Skeletal muscle cell (primary cell): ENCODE results near the gene TEX53.

Source experiments
- DNase-seq: peaks from one replicate; pipeline ENCODE4 v3.0.0-alpha.2; 2010; ENCODE audit warnings: low read depth
- H3K4me3 ChIP-seq: 2 replicates; pipeline ENCODE4 v1.5.1; 2011; ENCODE audit warnings: low read depth, mild to moderate bottlenecking, control low read depth, low read length, moderate library complexity

Gene TEX53

DNA sequence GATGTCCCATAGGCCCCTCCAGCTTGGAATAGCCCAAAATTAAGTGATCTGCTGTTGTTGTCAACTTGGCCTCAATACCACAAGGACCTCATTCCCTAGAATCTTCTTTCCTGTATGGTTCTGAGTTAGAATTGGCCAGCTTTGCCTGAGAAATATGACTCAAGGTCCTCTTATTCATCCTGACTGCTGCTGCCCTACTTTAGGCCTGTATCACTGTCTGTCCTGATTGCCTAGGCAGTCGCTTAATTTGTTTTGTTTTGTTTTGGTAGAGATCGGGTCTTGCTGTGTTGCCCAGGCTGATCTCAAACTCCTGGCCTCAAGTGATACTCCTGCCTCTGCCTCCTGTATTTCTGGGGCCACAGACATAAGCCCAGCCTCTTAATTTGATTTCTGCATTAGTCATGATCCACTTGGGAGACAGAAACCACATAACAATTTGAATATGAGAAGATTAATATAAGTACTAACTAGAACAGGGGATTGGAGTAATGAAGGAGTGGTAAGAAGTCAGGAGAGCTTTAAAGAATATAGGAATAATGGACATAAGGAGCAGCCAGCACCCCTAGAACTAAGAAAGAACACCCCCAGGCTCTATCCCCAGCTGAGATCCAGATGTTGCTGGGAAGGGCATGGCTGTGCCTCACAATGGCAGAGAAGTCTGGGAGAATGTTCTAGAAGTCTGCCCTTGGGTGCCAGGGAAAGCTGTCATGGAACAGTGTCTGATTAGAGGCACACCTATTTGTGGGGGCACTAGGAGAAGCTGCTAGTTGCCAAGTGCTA lies 4.6 kb downstream of the TEX53 start:
- no peak overlapping the region for H3K4me3 ChIP-seq
- peak; percentile 7 for DNase-seq

DNA sequence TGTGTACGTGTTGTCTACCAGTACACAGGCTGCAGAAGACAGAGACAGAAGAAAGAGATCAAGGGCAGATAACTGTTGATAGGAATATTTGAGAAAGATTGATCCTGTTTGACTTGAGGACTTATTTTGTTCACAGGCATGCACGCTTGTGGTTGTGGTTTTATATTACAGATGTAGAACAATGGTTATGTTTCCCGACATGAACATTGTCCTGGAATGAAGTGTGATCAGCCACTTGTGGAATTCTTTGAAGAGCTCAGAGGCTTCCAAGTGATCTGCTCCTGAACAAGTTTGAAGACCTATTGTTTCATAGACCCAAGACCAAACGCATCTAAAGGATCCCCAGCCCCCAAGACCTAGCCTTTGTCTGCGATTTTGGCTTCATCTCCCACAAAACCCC lies 13.7 kb downstream of the TEX53 start:
- DNase-seq: no peak
- H3K4me3 ChIP-seq: no peak overlapping the region

DNA sequence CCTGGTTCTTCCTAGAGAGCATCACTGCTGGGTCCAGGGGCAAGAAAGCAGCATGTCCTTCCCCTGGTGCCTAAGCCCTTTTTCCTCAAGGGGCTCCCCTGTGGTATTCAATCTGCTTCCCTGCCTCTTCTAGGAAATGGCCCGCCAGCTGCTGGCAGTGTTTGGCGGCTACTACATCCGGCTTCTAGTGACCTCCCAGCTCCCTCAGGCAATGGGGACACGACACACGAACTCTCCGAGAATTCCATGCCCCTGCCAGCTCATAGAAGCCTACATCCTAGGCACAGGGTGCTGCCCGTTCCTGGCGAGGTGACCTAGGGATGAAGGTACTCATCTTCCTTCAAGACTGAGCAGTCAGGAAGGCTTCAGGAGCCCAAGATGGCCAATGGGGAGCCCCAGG lies 14.6 kb downstream of the TEX53 start:
- H3K4me3 ChIP-seq: no peak overlapping the region
- DNase-seq: no peak

DNA sequence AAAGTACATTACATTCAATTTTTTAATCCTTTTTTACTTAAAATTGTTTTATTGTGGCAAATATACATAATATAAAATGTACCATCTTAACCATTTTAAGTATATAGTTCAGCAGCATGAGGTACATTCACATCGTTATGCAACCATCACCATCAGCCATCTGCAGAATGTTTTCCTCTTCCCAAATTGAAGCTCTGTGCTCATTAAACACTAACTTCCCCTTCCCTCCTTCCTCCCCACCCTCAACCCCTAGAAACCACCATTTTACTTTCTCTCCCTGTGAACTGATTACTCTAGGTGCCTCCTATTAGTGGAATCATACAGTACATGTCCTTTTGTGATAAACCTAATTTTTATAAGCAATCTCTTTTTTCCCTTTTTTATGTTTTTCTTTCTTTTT lies 15.6 kb downstream of the TEX53 start:
- H3K4me3 ChIP-seq: no peak overlapping the region
- no peak for DNase-seq

DNA sequence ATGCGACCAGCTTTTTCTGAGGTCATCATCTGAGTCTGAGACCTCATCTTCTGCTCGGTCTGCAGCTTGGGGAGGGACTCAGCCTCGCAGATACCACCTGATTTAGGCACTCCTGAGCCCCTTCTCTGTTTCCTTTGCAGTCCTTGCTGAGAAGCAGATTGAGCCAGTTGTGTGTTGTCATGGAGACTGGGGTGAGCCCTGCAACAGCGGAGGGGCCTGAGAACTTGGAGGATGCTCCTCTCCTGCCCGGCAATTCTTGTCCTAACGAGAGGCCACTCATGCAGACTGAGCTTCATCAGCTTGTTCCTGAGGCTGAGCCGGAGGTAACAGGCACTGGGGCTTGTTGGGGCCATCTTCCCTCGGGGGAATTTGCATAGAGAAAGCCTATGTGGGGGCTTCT lies 19.2 kb downstream of the TEX53 start:
- no peak for DNase-seq
- no peak overlapping the region for H3K4me3 ChIP-seq

DNA sequence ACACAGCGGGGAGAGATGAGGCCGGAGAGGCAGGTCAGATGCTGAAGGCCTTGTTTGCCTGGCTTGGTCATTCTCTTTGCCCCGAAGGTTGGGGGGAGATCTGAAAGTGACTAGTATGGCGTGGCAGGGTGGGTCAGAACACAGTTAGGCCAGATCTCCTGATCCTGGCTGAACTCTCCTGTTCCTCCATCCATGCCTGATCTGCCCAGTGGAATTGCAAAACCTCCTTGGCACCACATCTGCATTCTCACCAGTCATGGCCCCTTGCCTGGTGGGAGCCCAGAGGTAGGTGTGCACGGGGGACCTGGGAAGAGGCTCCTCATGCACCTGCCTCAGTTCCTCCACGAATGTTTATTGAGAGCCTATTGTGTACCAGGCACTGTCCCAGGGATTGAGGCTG lies 23.2 kb downstream of the TEX53 start:
- DNase-seq: no peak
- no peak overlapping the region for H3K4me3 ChIP-seq

DNA sequence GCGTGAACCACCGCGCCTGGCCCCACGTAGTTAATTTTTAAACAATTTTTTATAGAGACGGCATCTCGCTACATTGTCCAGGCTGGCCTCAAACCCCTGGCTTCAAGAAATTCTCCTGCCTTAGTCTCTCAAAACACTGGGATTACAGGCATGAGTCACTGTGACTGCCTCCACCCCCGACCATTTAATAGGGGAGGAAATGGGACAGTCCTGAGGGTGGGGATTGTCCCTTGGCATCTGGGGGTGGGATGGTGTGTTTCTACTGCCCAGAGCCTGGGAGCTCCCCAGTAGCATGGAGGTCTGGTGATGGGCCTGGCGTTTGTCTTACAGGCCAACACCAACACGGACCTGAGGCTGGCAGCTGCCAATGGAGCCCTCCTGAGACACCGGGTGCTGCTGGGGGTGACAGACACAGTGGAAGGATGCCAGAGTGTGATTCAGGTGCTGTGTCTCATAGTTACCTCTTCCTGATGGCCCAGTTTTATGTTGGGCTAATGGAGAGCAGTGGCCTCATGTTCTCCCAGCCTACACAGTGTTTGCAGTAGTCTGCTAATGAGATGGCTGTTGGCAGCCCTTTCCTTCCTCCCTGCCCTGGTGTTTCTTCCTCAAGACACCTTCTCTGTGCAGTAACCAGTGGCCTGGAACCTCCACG lies 24.0 kb downstream of the TEX53 start:
- H3K4me3 ChIP-seq: no peak overlapping the region
- DNase-seq: no peak

DNA sequence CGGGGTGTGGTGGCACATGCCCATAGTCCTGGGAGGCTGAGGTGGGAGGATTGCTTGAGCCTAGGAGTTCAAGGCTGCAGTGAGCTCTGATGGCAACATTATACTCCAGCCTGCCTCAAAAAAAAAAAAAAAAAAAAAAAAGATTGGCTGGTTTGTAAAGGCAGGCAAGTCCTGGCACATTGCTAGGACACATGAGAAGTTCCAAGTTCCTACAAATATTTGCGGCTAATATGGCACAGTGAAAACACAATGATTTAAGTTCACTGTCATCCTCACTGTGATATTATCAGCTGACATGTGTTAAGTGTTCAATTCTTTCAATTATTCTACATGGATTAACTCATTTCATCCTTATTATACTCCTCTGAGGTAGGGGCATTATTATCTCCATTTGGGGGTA lies 26.4 kb downstream of the TEX53 start:
- DNase-seq: no peak
- H3K4me3 ChIP-seq: no peak overlapping the region

DNA sequence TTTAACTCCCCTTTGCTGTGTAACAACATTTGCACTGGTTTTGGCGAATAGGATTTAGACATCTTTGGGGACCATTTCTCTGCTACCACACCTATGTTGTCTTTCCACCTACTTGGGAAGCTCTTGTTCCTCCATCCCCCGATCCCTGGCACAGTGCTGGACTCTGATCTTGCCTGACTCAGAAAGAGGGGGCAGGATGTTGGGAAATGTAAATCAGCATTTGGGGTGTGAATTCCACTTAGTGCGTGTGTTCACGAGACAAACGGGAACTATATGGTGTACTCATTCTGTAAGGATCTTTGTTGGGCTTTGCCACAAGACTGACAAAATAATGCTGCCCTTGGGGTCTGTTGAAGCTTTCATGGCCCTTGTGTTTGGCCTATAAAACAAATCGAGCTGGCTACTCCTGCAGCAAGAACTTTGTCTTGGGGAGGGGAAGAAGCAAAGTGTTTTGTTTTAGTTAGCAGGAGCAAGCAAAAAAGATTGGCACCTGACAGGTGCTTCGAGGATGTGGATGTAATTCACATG lies 28.0 kb downstream of the TEX53 start:
- H3K4me3 ChIP-seq: no peak overlapping the region
- DNase-seq: no peak

DNA sequence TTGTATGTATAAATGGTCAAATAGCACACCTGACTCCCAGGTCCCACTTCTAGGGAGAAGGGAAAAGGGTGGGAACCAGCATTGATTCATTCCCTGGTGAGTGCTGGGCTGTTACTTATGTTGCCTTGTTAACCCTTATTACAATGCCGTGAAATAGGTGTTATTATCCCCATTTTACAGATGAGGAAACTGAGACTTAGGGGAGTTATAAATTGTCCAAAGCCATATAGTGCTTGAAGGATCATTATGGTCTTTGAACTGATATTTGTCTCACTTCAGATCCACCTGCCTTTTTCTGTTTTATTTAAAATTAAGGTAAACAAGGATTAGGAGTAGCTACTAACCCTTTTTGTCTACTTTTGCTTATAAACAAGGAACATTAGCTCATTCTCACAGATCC lies 30.1 kb downstream of the TEX53 start:
- H3K4me3 ChIP-seq: no peak overlapping the region
- no peak for DNase-seq

DNA sequence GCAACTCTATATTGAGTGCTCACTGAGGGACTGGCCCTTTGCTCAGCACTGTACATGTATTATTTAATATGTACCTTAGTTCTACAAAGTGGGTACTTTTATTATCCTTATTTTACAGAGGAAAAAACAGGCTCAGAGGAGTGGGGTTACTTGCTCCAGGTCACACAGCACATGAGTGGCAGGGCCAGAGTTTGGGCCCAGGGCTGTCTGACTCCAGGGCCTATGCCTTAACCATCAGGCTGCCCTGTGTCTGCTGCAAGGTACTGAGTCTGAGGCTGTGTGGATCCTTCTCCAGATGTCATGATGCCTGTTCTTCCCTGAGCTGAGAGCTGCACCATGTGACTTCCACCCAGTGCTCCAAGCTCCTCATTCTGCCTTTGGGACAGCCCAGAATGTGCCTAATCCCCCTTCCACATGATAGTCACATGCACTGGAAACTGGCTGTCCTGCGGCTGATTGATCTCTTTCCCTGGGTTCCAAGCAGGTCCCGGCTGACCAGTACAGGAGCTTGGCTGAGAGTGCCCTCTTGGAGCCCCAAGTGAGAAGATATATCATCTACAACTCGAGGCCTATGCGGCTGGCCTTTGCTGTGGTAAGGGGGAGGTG lies 31.1 kb downstream of the TEX53 start:
- no peak overlapping the region for H3K4me3 ChIP-seq

DNA sequence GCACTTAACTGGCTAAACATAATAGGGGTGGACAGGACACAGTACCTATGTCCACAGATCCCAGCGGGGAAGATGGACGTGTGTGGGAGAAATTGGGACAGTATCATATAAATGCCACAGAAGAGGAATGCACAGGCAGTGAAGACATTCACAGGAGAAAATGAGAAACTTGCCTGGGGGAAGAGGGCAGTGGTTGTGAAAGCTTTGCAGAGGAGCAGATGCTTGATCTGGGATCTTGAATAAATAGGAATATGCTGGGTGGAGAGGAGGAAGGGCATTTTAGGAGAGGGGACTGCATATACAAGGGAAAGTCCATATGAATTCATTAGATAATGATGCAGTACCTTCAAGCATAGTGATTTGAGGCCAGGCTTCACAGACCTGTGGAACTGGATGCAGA lies 32.9 kb downstream of the TEX53 start:
- no peak for DNase-seq

More for the DNA sequence above, 31.1 kb downstream of the TEX53 start:
- no peak for DNase-seq

DNA sequence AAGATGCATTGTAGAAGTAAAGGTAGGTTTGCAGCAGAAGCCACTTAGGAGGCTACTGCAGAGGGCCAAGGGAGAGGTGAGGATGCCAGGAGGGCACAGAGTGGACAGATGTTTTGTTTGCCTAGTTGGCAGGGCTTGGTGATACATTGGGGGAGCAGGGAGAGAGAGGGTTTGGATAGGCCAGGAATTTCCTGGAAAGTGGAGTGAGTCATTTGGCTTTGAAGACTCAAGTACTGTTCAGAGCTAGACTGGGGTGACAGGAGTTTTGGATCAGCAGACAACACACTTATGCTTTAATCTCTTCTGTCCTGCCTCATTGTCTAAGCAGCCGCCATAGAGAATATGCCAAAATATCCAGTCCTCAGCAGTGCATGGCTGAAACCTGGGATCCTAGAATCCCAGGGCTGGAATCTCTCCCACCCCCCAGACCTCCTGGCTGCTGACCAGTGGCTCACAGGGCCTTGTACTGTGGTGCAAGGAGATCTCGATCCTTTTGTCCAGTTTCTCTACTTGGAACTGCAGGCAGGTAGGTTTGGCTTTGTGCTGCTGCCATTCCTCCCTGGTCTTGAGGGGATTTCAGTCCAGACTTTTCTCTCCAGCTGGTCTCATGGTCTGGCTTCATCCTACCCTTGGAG lies 35.5 kb downstream of the TEX53 start:
- H3K4me3 ChIP-seq: no peak overlapping the region
- peak; percentile 33 for DNase-seq

More for the DNA sequence above, 32.9 kb downstream of the TEX53 start:
- H3K4me3 ChIP-seq: no peak overlapping the region

DNA sequence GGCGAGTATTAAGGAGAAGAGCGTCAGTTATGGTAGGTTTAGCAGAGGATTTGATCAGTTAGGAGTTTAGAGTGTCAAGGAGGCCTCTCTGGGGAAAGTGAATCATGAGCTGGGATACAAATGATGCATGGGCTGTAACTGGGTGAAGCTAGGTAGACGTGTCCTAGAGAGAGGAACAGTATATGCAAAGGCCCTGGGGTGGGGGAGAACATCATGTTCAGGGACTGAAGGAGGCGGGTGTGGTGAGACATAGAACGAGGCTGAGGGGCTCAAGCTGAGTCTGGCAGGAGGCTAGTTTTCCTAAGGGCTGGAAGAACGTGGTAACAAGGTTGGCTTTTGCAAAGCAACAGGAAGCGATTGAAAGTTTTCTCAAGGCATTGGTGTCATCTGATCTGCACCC lies 36.0 kb downstream of the TEX53 start:
- no peak for DNase-seq
- H3K4me3 ChIP-seq: no peak overlapping the region

DNA sequence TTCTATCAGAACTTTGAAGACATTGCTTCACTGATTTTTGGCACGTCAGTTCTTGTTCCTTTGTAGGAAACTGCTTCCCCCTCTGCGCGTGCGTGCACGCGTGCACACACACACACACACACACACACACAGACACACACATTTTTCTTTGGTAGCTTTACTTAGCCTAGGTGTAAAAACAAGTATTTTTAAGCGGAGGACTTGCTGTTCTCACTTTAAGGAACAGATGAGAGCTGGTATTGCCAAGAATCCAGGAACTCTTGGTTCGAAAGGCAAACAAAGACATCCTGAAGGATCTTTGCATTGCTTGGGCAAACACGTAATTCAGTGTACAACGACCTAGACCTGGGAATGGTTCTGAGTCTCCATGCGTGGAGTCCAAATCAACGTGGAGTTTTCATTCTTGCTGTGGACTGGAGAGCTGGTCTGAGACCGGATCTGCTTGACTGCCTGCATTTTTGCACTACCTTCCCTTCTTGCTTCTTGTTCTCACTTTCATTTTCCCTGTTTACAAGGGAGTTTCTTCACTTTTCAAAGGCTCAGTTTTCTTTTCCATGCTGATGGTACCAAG lies 38.3 kb downstream of the TEX53 start:
- no peak for DNase-seq
- H3K4me3 ChIP-seq: no peak overlapping the region

DNA sequence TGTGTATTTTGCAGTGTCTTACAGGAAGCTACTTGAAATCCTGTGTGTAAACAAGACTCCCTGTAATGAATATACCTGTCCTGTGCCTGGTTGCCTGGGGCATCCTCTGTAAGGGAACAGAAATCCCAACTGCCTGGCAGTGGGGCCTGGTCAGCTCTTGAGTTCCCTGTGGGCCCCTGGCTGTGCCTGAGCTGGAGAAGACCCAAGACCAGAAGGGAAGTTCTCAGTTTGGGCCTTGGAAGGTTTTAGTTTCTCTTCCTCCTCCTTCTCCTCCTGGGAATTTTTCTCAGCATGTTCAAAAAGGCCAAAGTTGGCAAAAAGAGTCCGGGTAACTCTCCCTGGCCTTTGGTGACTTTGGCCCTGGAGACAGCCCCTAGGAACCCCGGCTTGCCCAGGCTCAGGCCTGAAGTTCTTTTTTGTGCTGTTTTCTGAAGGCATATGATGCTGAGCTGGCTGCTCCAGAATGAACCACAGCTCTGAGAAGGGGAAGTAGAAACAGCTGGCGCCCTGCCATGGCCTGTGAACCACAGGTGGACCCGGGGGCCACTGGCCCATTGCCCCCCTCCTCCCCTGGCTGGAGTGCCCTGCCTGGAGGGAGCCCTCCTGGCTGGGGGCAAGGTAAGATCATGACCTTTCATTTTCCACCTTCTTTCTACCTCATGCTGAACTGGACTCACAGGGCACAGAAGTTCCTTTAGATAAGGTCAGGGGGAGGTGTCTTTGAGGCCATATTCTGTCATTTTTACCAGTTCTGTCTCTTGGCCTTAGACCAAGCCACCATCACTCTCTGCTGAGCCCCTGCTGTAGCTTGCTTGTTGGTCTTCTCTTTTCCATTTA lies 40.7 kb downstream of the TEX53 start:
- H3K4me3 ChIP-seq: no peak overlapping the region
- no peak for DNase-seq

DNA sequence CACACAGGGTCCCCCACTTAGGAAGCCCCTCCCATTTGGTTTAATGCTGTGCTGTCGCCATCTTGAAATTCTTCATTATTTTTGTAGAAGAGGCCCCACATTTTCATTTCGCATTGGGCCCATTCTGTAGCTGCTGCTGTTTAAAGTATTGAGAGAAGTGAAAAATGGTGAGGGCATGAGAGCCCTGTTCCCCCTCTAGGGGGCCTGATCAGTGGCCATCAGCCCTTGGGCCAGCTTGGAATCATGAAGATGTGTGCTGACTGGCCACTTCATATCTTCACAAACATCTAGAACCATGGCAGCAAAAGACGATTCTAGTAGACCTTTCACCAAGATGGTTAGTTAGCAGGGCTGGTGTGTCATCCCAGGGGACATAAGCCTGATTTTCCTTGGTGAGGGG lies 43.2 kb downstream of the TEX53 start:
- H3K4me3 ChIP-seq: no peak overlapping the region
- DNase-seq: no peak

DNA sequence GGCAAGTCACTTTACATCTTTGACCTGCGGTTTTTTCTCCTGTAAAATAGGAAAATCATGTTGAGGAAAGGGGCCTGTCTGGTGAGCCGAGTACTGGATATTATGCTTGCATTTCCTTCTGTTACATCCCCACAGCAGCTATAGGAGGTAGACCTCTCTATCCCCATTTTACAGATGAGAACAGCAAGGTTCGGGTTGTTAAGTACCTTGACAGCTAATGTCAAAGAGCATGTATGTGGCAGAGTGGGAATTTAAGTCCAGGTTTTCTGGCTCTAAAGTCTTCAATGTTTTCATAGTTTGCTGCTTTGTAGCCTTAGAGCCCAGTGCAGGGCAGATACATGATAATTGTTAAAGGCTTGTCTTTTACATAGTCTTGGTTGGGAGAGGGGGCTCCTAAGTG lies 43.7 kb downstream of the TEX53 start:
- DNase-seq: no peak
- no peak overlapping the region for H3K4me3 ChIP-seq

DNA sequence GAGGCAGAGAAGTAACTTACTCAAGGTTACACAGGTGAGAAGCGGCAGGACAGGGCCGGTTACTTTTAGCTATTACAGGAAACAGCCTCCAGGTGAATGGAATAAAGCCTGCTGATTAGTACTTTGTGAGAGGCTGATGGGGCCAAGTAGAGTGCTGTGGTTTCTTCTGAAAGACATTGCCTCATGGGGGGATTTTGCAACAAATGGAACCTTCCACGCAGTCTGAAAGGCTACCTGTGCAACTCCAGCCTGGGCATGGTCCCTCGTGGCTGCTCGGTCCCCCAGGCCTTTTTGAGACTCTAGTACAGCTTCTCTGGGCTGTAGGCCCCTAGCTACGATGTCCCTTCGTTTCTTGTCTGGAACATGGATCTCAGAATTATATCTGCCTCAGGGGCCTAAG lies 44.5 kb downstream of the TEX53 start:
- H3K4me3 ChIP-seq: no peak overlapping the region
- DNase-seq: no peak
